ENCODE data around the gene APOE.
"Not testable (repeated sequence)": the region's sequence is repeated elsewhere in the genome, so short reads cannot be mapped to it uniquely, and the experiment has no call there.

The APOE gene

GRCh38 chr19:44905437-44906160 lies at the start of gene APOE:
TSS of gene APOE (plus strand) at chr19:44905796. CDS start at chr19:44906625, 829 bp downstream.
- DNase-seq (ENCODE audit: low spot score), result no peak

GRCh38 chr19:44856421-44857083 lies 49.0 kb upstream of the APOE start:
- DNase-seq (ENCODE audit: low spot score), result no peak

GRCh38 chr19:44857837-44858236 lies 47.8 kb upstream of the APOE start:
- no peak for DNase-seq (ENCODE audit: low spot score)

GRCh38 chr19:44861576-44861975 lies 44.0 kb upstream of the APOE start:
- not testable (repeated sequence) for DNase-seq (ENCODE audit: low spot score)

- no peak for DNase-seq (ENCODE audit: low spot score)
These were observed 41.6 kb upstream of the APOE start for GRCh38 chr19:44863990-44864389.

- no peak for DNase-seq (ENCODE audit: low spot score)
These were observed 40.3 kb upstream of the APOE start for GRCh38 chr19:44865196-44865767.

GRCh38 chr19:44866664-44867063 lies 38.9 kb upstream of the APOE start:
- DNase-seq (ENCODE audit: low spot score), result no peak

GRCh38 chr19:44867578-44867977 lies 38.0 kb upstream of the APOE start:
- DNase-seq (ENCODE audit: low spot score), result no peak

GRCh38 chr19:44869733-44870470 lies 35.7 kb upstream of the APOE start:
- DNase-seq (ENCODE audit: low spot score), result peak; percentile 44

GRCh38 chr19:44871809-44872208 lies 33.8 kb upstream of the APOE start:
- DNase-seq (ENCODE audit: low spot score), result no peak

GRCh38 chr19:44872661-44873060 lies 32.9 kb upstream of the APOE start:
- DNase-seq (ENCODE audit: low spot score), result no peak

- no peak for DNase-seq (ENCODE audit: low spot score)
These were observed 31.3 kb upstream of the APOE start for GRCh38 chr19:44874317-44874716.

GRCh38 chr19:44875666-44876451 lies 29.7 kb upstream of the APOE start:
- peak; percentile 60 for DNase-seq (ENCODE audit: low spot score)

GRCh38 chr19:44876930-44877535 lies 28.6 kb upstream of the APOE start:
- DNase-seq (ENCODE audit: low spot score), result no peak

- DNase-seq (ENCODE audit: low spot score), result no peak
These were observed 27.3 kb upstream of the APOE start for GRCh38 chr19:44878120-44878865.

- no peak for DNase-seq (ENCODE audit: low spot score)
These were observed 26.1 kb upstream of the APOE start for GRCh38 chr19:44879309-44880065.

GRCh38 chr19:44882063-44882462 lies 23.5 kb upstream of the APOE start:
- no peak for DNase-seq (ENCODE audit: low spot score)

GRCh38 chr19:44882619-44883397 lies 22.8 kb upstream of the APOE start:
- not testable (repeated sequence) for DNase-seq (ENCODE audit: low spot score)

- DNase-seq (ENCODE audit: low spot score), result no peak
These were observed 21.7 kb upstream of the APOE start for GRCh38 chr19:44883922-44884321.

All from hepatic stellate cell (primary cell).